Bronchial epithelial cell (primary cell): ENCODE results near the gene INPP4B. TPM values are rescaled to one million over a fixed set of nuclear protein-coding genes. Genes with fewer than 3 reads are reported as not detected.
A peak's percentile ranks its signal among the peaks of the same experiment; 100 is the strongest.

ENCODE experiments used
- DNase-seq: peaks from one replicate; pipeline ENCODE4 v3.0.0-alpha.2; 2010; ENCODE audit warnings: low read depth
- FAIRE-seq: peaks from 2 replicates; lab custom pipeline; 2011; peaks lifted over from hg19 to GRCh38; lab: Jason Lieb, UNC
- H3K27me3 ChIP-seq: 2 replicates; pipeline ENCODE4 v1.5.1; 2011; ENCODE audit warnings: low read length; ENCODE audit not compliant: control insufficient read depth, insufficient read depth
- H3K36me3 ChIP-seq: 2 replicates; pipeline ENCODE4 v1.5.1; 2011; ENCODE audit warnings: low read length; ENCODE audit not compliant: control insufficient read depth, insufficient read depth
- H3K4me3 ChIP-seq: 2 replicates; pipeline ENCODE4 v1.5.1; 2011; ENCODE audit warnings: mild to moderate bottlenecking, low read depth, low read length, control low read depth
- total RNA-seq: library from RNA; depleted of rRNA; stranded (reverse); fragments of >200 nt; gene quantifications from 2 replicates; pipeline ENCODE4 v1.2.1, GENCODE V29; 2014
- TF ChIP-seq, protein P1 (sequence below): IDR thresholded peaks from 2 replicates; pipeline ENCODE4 v1.5.1; 2011; ENCODE audit warnings: mild to moderate bottlenecking, moderate library complexity, low read length, control low read depth, inconsistent platforms; ENCODE audit not compliant: insufficient read depth, severe bottlenecking

Gene INPP4B
- total RNA-seq, 1 donor from 2014 or later, result 74.8 TPM

DNA sequence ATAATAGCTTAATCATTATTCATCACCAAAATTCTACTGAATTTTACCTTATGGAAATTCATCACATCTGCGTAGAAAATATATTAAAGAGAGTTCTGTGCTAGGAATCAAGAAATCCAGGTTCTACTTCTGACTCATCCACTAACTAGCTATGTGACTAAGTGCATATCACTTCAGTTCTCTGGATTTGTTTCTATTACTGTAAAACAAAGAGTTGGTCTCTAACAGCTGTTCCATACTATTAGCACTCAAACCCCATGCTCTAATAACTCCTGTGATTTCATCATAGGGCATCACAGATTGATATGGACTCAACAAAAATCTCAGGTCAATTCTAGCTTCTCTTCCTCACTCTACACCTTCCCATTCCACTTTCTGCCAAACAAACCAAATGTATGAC is 572.0 kb downstream of the INPP4B start:
- FAIRE-seq (no peak), DNase-seq (peak; percentile 85)
- Histone ChIP-seq H3K4me3 (no peak overlapping the region), H3K36me3 (no peaks in the 10 kb centered on the region), H3K27me3 (no peaks in the 10 kb centered on the region)
- TF ChIP-seq, protein P1, sequence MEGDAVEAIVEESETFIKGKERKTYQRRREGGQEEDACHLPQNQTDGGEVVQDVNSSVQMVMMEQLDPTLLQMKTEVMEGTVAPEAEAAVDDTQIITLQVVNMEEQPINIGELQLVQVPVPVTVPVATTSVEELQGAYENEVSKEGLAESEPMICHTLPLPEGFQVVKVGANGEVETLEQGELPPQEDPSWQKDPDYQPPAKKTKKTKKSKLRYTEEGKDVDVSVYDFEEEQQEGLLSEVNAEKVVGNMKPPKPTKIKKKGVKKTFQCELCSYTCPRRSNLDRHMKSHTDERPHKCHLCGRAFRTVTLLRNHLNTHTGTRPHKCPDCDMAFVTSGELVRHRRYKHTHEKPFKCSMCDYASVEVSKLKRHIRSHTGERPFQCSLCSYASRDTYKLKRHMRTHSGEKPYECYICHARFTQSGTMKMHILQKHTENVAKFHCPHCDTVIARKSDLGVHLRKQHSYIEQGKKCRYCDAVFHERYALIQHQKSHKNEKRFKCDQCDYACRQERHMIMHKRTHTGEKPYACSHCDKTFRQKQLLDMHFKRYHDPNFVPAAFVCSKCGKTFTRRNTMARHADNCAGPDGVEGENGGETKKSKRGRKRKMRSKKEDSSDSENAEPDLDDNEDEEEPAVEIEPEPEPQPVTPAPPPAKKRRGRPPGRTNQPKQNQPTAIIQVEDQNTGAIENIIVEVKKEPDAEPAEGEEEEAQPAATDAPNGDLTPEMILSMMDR, result no peak

DNA sequence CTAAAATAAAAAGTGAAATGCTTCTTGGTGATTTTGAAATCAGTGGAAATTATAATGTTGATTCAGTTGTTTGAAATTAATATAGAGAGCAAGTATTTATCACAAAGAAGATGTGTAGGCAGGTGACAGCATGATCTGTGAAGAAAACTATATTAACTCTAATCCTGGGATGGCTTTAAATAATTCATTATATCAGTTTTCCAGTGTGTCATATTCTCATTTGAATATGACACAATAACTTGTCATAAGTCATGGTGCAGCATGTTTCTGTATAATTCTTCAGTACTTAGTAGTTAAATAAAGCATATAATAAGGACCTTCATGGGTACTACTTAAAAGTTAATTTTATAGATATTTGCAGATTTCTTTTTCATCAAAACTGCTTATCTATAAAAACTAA is 573.6 kb downstream of the INPP4B start:
- Histone ChIP-seq H3K36me3 (no peaks in the 10 kb centered on the region), H3K27me3 (no peaks in the 10 kb centered on the region), H3K4me3 (no peak overlapping the region)
- peak; percentile 73 for DNase-seq
- TF ChIP-seq, protein P1, result no peak
- FAIRE-seq, result no peak

DNA sequence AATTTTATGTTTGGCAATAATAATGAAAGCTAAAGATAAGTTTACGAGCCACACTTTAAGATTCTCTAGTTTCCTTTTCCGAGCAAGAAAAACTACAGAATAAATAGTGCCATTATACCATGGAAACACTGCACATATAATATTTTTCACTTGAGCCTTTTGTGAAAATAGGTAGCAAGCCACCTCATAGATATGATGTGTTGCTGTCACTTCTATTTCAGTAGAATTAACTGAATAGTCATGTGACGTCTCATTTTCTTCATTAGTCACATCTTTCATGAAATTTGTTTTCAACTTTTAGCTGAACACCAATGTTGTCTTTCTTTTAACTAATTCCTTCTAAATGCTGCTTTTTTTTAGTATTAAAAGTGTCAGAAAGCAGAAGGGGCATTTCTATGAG is 574.3 kb downstream of the INPP4B start:
- no peak overlapping the region for H3K4me3 ChIP-seq
- no peak for FAIRE-seq

DNA sequence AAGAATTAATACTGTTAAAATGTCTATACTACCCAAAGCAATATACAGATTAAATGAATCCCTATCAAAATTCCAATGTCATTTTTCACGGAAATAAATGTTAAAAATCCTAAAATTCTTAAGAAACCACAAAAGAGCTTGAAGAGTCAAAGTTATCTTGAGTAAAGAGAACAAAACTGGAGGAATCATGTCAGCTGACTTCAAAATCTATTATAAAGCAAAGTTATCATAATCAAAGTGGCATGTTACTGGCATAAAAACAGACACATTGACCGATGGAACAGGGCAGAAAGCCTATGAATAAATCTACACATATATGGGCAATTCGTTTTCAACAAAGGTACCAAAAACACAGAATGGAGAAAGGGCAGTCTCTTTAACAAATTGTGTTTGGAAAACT is 579.0 kb downstream of the INPP4B start:
- Histone ChIP-seq H3K27me3 (no peaks in the 10 kb centered on the region), H3K36me3 (no peaks in the 10 kb centered on the region), H3K4me3 (no peak overlapping the region)
- FAIRE-seq, result no peak
- TF ChIP-seq, protein P1, result no peak
- DNase-seq, result no peak

More for the DNA sequence above, 574.3 kb downstream of the INPP4B start:
- no peak for DNase-seq
- H3K27me3 ChIP-seq, result no peaks in the 10 kb centered on the region
- H3K36me3 ChIP-seq, result no peaks in the 10 kb centered on the region
- TF ChIP-seq, protein P1, result no peak

DNA sequence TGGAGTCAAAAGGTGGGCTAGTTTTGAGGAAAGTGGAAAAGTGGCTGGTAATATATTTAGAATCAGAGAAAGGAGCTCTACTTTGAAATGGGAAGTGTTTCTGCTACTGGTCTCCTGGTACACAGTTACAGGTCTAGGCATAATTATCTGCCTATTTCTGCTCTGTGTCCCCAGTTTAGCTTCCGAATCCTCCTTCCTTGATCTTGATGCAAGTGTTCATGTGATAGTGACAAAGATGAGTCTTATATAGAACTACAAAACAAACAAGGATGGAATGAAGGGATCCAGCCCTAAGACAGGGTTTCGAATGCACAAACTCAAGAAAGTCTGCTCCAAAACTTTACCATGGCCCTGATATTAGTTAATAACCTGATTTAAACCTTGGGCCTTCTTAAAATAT is 580.2 kb downstream of the INPP4B start:
- FAIRE-seq (no peak), DNase-seq (no peak)
- no peaks in the 10 kb centered on the region for H3K27me3 ChIP-seq
- H3K36me3 ChIP-seq, result no peaks in the 10 kb centered on the region
- no peak overlapping the region for H3K4me3 ChIP-seq
- TF ChIP-seq, protein P1, result no peak

DNA sequence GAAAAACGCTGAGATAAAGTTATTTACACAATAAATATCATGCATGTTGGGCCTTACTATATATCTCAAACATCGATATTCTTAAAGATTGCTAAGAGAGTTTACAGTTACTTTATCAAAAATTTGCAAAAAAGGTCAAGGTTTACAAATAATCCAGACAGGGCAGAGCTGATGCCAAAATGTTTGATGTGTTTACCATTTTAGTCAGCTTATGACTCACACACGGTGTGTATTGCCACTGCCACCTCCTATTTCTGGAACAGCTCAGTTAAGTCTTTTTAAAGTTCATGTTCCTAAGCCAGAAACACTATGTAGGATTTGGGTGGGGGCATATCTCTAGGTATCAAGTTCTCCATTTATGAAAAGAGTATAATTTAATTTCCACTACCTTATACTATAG is 580.6 kb downstream of the INPP4B start:
- TF ChIP-seq, protein P1, result no peak
- DNase-seq (peak; percentile 87), FAIRE-seq (no peak)
- no peaks in the 10 kb centered on the region for H3K36me3 ChIP-seq
- no peak overlapping the region for H3K4me3 ChIP-seq
- H3K27me3 ChIP-seq, result no peaks in the 10 kb centered on the region
